ENCODE results near the gene TDRD9.

- TF ChIP-seq SIN3A (IDR thresholded peaks at IDR 0.05; ENCODE audit: borderline replicate concordance, insufficient read depth, low read length) (no peak), POLR2AphosphoS5 (IDR thresholded peaks at IDR 0.05; ENCODE audit: low read depth, low read length) (no peak)
These were observed 145.5 kb downstream of the TDRD9 start for GRCh38 chr14:104073764-104074163.
